RWPE1 (cell line): ENCODE results near the gene ACTA2.
A peak's percentile ranks its signal among the peaks of the same experiment; 100 is the strongest.

Source experiments
- CTCF ChIA-PET: fragments of 350-600 bp; sonication (Branson Sonifier 250); formaldehyde crosslinking; extraction: SDS; loops from one replicate; lab custom pipeline; 2021; lab: Yijun Ruan, JAX
- POLR2A ChIA-PET: fragments of 400-600 bp; formaldehyde crosslinking; extraction: SDS; loops from one replicate; lab custom pipeline; 2020; ENCODE audit warnings: antibody characterized with exemption; ENCODE audit not compliant: low non-redundant PET; lab: Yijun Ruan, JAX
- DNase-seq: peaks from one replicate; pipeline ENCODE4 v3.0.0; 2012; ENCODE audit warnings: low spot score
- H3K27ac ChIP-seq: fragments of 450-650 bp; 2 replicates; pipeline ENCODE4 v1.5.1; 2017
- TF ChIP-seq, protein P1 (sequence below): fragments of 450-650 bp; conservative IDR thresholded peaks from 2 replicates; pipeline ENCODE4 v1.5.1; 2017; ENCODE audit warnings: low read depth, mild to moderate bottlenecking

ACTA2 gene

DNA sequence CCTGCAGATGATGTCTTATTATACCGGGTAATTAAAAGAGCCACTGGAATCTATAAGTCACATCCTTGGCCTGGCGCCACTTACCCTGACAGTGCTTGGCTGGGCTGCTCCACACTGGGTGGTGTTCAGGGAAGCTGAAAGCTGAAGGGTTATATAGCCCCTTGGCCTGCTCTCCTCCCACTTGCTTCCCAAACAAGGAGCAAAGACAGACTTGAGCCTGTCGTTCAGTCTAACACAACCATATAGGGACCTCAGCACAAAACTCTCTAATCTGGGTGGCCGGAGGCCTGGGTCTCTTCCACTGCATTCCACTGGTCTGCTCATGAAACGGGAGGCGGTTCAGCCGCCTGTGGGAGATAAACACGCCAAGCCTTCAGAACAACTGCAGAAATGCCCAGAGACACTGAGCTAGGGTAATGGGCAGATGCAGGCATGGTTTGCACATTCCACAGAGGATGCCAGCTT lies at the start of gene ACTA2:
Gene ACTA2, minus strand, starts transcription at position 127 of the 465 bp plus-strand sequence. CDS start 3,843 bp downstream, outside the sequence.
- TF ChIP-seq, protein P1, sequence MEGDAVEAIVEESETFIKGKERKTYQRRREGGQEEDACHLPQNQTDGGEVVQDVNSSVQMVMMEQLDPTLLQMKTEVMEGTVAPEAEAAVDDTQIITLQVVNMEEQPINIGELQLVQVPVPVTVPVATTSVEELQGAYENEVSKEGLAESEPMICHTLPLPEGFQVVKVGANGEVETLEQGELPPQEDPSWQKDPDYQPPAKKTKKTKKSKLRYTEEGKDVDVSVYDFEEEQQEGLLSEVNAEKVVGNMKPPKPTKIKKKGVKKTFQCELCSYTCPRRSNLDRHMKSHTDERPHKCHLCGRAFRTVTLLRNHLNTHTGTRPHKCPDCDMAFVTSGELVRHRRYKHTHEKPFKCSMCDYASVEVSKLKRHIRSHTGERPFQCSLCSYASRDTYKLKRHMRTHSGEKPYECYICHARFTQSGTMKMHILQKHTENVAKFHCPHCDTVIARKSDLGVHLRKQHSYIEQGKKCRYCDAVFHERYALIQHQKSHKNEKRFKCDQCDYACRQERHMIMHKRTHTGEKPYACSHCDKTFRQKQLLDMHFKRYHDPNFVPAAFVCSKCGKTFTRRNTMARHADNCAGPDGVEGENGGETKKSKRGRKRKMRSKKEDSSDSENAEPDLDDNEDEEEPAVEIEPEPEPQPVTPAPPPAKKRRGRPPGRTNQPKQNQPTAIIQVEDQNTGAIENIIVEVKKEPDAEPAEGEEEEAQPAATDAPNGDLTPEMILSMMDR, result no peak
- ChIA-PET POLR2A (no interaction called here), CTCF (no interaction called here)
- DNase-seq, result no peak
- H3K27ac ChIP-seq, result peak within 1 kb of the TSS; percentile 69

- no peak overlapping the region for H3K27ac ChIP-seq
- ChIA-PET POLR2A (no interaction called here), CTCF (interaction anchor here (0.7 to 0.9 kb wide), 2 partner anchors 14 to 19 kb away, joined by 3 to 4 read pairs; no protein-coding TSS in a partner anchor)
- no peak for DNase-seq
- TF ChIP-seq, protein P1, result no peak
Observed at GRCh38 chr10:89001729-89002072, 49.1 kb upstream of the ACTA2 start.

GRCh38 chr10:89001024-89001728 lies 48.6 kb upstream of the ACTA2 start:
- TF ChIP-seq, protein P1, result no peak
- POLR2A ChIA-PET, result no interaction called here
- CTCF ChIA-PET, result interaction anchor here (0.7 to 0.9 kb wide), 2 partner anchors 14 to 19 kb away, joined by 3 to 4 read pairs; no protein-coding TSS in a partner anchor
- H3K27ac ChIP-seq, result peak overlapping the region; percentile 35; the same call in 1 of the 2 replicates
- no peak for DNase-seq

- DNase-seq, result peak; percentile 28
- TF ChIP-seq, protein P1, result no peak
- POLR2A ChIA-PET, result no interaction called here
- H3K27ac ChIP-seq, result no peak overlapping the region
- CTCF ChIA-PET, result interaction anchor here (1.0 to 1.1 kb wide), 2 partner anchors 12 to 65 kb away, joined by 3 read pairs; no protein-coding TSS in a partner anchor
Observed at GRCh38 chr10:88999625-89000024, 47.1 kb upstream of the ACTA2 start.

DNA sequence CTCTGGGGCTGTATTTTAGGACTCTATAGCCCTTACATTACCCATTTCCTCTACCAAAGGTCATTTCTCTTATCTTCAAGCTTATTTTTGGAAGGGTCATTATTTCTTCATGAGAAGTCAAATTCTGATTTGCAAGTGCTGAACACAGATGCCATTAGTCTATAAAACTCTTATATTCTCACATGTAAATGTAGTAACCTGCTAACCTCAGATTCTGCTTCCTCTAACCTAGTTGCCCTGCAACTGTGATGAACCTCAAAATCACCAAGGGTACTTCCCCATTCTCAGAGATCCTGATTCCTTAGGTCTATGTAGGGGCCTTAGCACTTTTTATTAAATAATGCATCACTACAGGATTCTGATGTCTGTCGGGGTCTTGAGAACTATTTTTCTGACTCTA lies 44.4 kb upstream of the ACTA2 start:
- H3K27ac ChIP-seq, result no peak overlapping the region
- POLR2A ChIA-PET, result no interaction called here
- no peak for DNase-seq
- TF ChIP-seq, protein P1, result no peak
- CTCF ChIA-PET, result interaction anchor here (0.7 to 1.2 kb wide), 2 partner anchors 62 to 217 kb away, joined by 3 read pairs; no protein-coding TSS in a partner anchor

DNA sequence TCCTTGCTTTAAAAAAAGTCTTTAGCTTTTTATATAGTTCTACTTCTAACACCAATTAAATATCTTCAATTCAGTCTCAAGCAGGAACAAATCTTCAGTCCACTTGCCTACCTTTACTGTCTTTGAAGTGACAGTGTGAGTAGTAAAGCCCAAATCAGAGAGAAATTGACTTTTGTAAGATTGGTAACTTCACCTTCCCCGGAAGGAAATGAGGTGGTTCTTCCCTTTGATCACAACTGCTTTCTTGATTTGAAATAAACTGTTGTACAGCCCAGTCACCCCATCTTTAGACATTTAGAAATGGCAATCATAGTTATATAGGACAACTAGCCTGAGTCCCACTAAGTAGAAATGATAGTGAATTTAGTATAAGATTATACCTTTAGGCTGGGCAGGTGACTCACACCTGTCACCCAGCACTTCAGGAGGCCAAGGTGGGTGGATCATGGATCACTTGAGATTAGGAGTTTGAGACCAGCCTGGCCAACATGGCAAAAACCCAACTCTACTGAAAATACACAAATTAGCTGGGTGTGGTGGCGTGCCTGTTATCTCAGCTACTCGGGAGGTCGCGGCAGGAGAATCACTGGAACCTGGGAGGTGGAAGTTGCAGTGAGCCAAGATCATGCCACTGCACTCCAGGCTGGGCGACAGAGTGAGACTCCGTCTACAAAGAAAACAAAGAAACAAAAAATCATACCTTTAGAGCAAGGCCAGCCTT lies 42.7 kb upstream of the ACTA2 start:
- CTCF ChIA-PET, result interaction anchor here (1.0 kb wide), 1 partner anchor 8 kb away, joined by 4 read pairs; no protein-coding TSS in a partner anchor
- peak overlapping the region; percentile 49; the same call in 1 of the 2 replicates for H3K27ac ChIP-seq
- TF ChIP-seq, protein P1, result no peak
- no peak for DNase-seq
- POLR2A ChIA-PET, result no interaction called here
